Endothelial cell of umbilical vein (primary cell): ENCODE data around the gene NR5A2. TPM values are rescaled to one million over a fixed set of nuclear protein-coding genes. Genes with fewer than 3 reads are reported as not detected.

Experiments
- BruUV-seq: library from RNA; stranded (reverse); fragments of 400-500 nt; replicated peaks from 2 replicates; lab custom pipeline; 2021; lab: Mats Ljungman, UMichigan
- CTCF ChIA-PET: fragments of 300-600, 350-600 bp; sonication (Branson Sonifier 250); formaldehyde crosslinking; loops from one replicate; lab custom pipeline; 2021; ENCODE audit warnings: antibody characterized with exemption, inconsistent platforms; lab: Charles Lee
- POLR2A ChIA-PET: fragments of 300-600, 350-600 bp; sonication (Branson Sonifier 250); formaldehyde crosslinking; loops from one replicate; lab custom pipeline; 2021; ENCODE audit warnings: antibody characterized with exemption, inconsistent platforms; lab: Charles Lee
- DNase-seq: peaks from one replicate; pipeline ENCODE4 v3.0.0-alpha.2; 2011; ENCODE audit warnings: low read depth, low spot score
- FAIRE-seq: peaks from 2 replicates; lab custom pipeline; 2011; peaks lifted over from hg19 to GRCh38; lab: Jason Lieb, UNC
- H2AFZ ChIP-seq: 2 replicates; pipeline ENCODE4 v1.6.0; 2012; ENCODE audit warnings: low read depth, low read length, control low read depth, inconsistent platforms
- H3K27ac ChIP-seq: 2 replicates; pipeline ENCODE4 v1.5.1; 2011; ENCODE audit warnings: low read depth, mild to moderate bottlenecking, control low read depth, low read length, moderate library complexity; ENCODE audit not compliant: insufficient read depth
- H3K27me3 ChIP-seq, 2 experiments: 2 replicates each; pipeline versions ENCODE4 v1.6.0 to v1.6.1; 2011; ENCODE audit warnings: low read length in 2 of 2, mixed read lengths in 1 of 2; ENCODE audit not compliant: control insufficient read depth in 2 of 2, insufficient read depth in 2 of 2
- H3K36me3 ChIP-seq, 2 experiments: 2 replicates in 1 of 2; 3 replicates in 1 of 2; pipeline ENCODE4 v1.5.1; 2011; ENCODE audit warnings: low read length in 2 of 2, mild to moderate bottlenecking in 1 of 2, moderate library complexity in 1 of 2; ENCODE audit not compliant: control insufficient read depth in 2 of 2, insufficient read depth in 2 of 2; ENCODE audit errors: extremely low read depth in 1 of 2
- H3K4me1 ChIP-seq: 3 replicates; pipeline ENCODE4 v1.5.1; 2011; ENCODE audit warnings: mild to moderate bottlenecking, low read length; ENCODE audit not compliant: control insufficient read depth, insufficient read depth; ENCODE audit errors: extremely low read depth
- H3K4me2 ChIP-seq: 2 replicates; pipeline ENCODE4 v1.6.1; 2011; ENCODE audit warnings: low read length, control low read depth, mixed read lengths; ENCODE audit not compliant: insufficient read depth
- H3K4me3 ChIP-seq, 3 experiments: fragments of 200-600 bp in 1 of 3; sonication (generic), shearing (Covaris generic) in 1 of 3; replicated peaks in 1 of 3; 2 replicates each; pipeline ENCODE4 v1.5.1; 2011 to 2016; ENCODE audit warnings: control low read depth in 3 of 3, low read length in 3 of 3, mild to moderate bottlenecking in 2 of 3, inconsistent platforms in 1 of 3, low read depth in 1 of 3, moderate library complexity in 1 of 3; ENCODE audit not compliant: insufficient read depth in 1 of 3
- H3K79me2 ChIP-seq: 2 replicates; pipeline ENCODE4 v1.6.0; 2012; ENCODE audit warnings: low read length, inconsistent platforms; ENCODE audit not compliant: control insufficient read depth, insufficient read depth
- H3K9ac ChIP-seq: replicated peaks from 2 replicates; pipeline ENCODE3; 2011; ENCODE audit warnings: low read length, control low read depth; ENCODE audit not compliant: insufficient read depth; ENCODE audit errors: extremely low read depth
- H3K9me1 ChIP-seq: replicated peaks from 3 replicates; pipeline ENCODE4 v1.6.0; 2011; ENCODE audit warnings: mild to moderate bottlenecking, low read length; ENCODE audit not compliant: control insufficient read depth, insufficient read depth; ENCODE audit errors: extremely low read depth
- H3K9me3 ChIP-seq: replicated peaks from 2 replicates; pipeline ENCODE4 v1.5.1; 2012; ENCODE audit warnings: low read length, inconsistent platforms; ENCODE audit not compliant: control insufficient read depth, insufficient read depth
- H4K20me1 ChIP-seq: replicated peaks from 2 replicates; pipeline ENCODE3; 2011; ENCODE audit warnings: mild to moderate bottlenecking, low read length; ENCODE audit not compliant: control insufficient read depth, insufficient read depth; ENCODE audit errors: extremely low read depth
- CTCF ChIP-seq, 2 donors: IDR thresholded peaks; 1 replicate in 1 of 2; 2 replicates in 1 of 2; pipeline ENCODE4 v1.5.1; 2011; ENCODE audit warnings: low read length in 2 of 2, mild to moderate bottlenecking in 2 of 2, moderate library complexity in 2 of 2, control low read depth in 1 of 2, inconsistent platforms in 1 of 2, low read depth in 1 of 2; ENCODE audit not compliant: insufficient read depth in 1 of 2; ENCODE audit errors: extremely low read depth in 1 of 2
- EZH2 ChIP-seq: IDR thresholded peaks from 2 replicates; pipeline ENCODE4 v1.6.1; 2012; ENCODE audit warnings: borderline replicate concordance, low read depth, mild to moderate bottlenecking, moderate library complexity, low read length, inconsistent platforms; ENCODE audit not compliant: severe bottlenecking
- FOS ChIP-seq: IDR thresholded peaks from 2 replicates; pipeline ENCODE4 v1.6.1; 2011; ENCODE audit warnings: mild to moderate bottlenecking, low read length, moderate library complexity, borderline replicate concordance; ENCODE audit not compliant: insufficient read depth
- GATA2 ChIP-seq: IDR thresholded peaks from 2 replicates; pipeline ENCODE4 v1.7.0; 2011; ENCODE audit warnings: low read depth, mild to moderate bottlenecking, moderate library complexity, mixed read lengths, low read length; ENCODE audit not compliant: insufficient read length, insufficient read depth
- JUN ChIP-seq: IDR thresholded peaks from 2 replicates; pipeline ENCODE4 v1.6.1; 2011; ENCODE audit warnings: borderline replicate concordance, low read depth; ENCODE audit not compliant: insufficient read length, insufficient read depth
- MAX ChIP-seq: IDR thresholded peaks from 2 replicates; pipeline ENCODE4 v1.6.1; 2011; ENCODE audit not compliant: insufficient read depth, insufficient read length
- MYC ChIP-seq: IDR thresholded peaks from one replicate; pipeline ENCODE4 v1.6.1; 2011; ENCODE audit warnings: mild to moderate bottlenecking, low read depth, low read length
- POLR2A ChIP-seq: IDR thresholded peaks from 2 replicates; pipeline ENCODE4 v1.6.1; 2012; ENCODE audit warnings: low read depth, mild to moderate bottlenecking, control low read depth, low read length
- POLR2AphosphoS5 ChIP-seq: IDR thresholded peaks from 2 replicates; pipeline ENCODE4 v1.6.1; 2012; ENCODE audit warnings: low read depth, mild to moderate bottlenecking, control low read depth, low read length, moderate library complexity; ENCODE audit not compliant: insufficient read depth
- dilution Hi-C: fragments of 300-500 bp; cut with MboI; formaldehyde crosslinking; loops from one replicate; pipeline ENCODE4 v1.15.0; 2019; ENCODE audit warnings: low sequenced_read_pairs; ENCODE audit not compliant: extremely low pct_ligation_motif_present
- intact Hi-C: fragments of 100-400 bp; cut with micrococcal nuclease; formaldehyde crosslinking; loops from one replicate; pipeline ENCODE4 v1.10.0; 2022
- polyA plus RNA-seq, 4 experiments: library from polyadenylated mRNA; depleted of rRNA in 3 of 4; stranded (reverse) in 3 of 4; unstranded in 1 of 4; fragments of >200 nt; gene quantifications; 2 replicates each; pipeline versions ENCODE4 v1.2.1 to v1.2.3, GENCODE V29; 2011 to 2012; ENCODE audit warnings: missing spikeins in 1 of 4
- total RNA-seq: library from RNA; stranded (reverse); gene quantifications from 2 replicates; pipeline ENCODE4 v1.2.3, GENCODE V29; 2021

Gene NR5A2
- total and polyA plus RNA-seq, 2 donors (not counting 3 experiments of a cell fraction or from before 2014, with no cell fraction given): 3.4 to 12.1 TPM

GRCh38 chr1:200215350-200215749 is 187.8 kb downstream of the NR5A2 start:
- H3K27me3 ChIP-seq: peaks cover 0 to 3% of the 10 kb centered on the region in 2 experiments
- FAIRE-seq (no peak), DNase-seq (no peak)
- no peak overlapping the region for H3K4me3 ChIP-seq
- H3K9ac ChIP-seq: no peak overlapping the region
- CTCF ChIA-PET: no interaction called here
- H3K9me3 ChIP-seq: no peaks in the 10 kb centered on the region
- no peaks in the 10 kb centered on the region for H3K79me2 ChIP-seq
- no peak for TF ChIP-seq JUN
- TF ChIP-seq MAX: no peak
- no peak for TF ChIP-seq GATA2
- TF ChIP-seq EZH2: no peak
- TF ChIP-seq MYC: no peak
- no peak for TF ChIP-seq POLR2A
- TF ChIP-seq POLR2AphosphoS5: no peak
- no peak for TF ChIP-seq FOS
- TF ChIP-seq CTCF (IDR thresholded peaks at IDR 0.05; ENCODE audit: extremely low read depth in 1 of 2, insufficient read depth in 1 of 2, low read depth in 1 of 2, low read length in 2 of 2): no peak
- H3K9me1 ChIP-seq: no peaks in the 10 kb centered on the region
- H3K36me3 ChIP-seq: no peaks in the 10 kb centered on the region
- no peak overlapping the region for H2AFZ ChIP-seq
- no peak overlapping the region for H3K4me2 ChIP-seq
- no TSS peak for BruUV-seq
- no peaks in the 10 kb centered on the region for H3K4me1 ChIP-seq
- H4K20me1 ChIP-seq: no peaks in the 10 kb centered on the region
- intact Hi-C loops (no loop called here), dilution Hi-C loops (no loop called here)
- no peak overlapping the region for H3K27ac ChIP-seq
- POLR2A ChIA-PET: no interaction called here
